Esophagus squamous epithelium (tissue), 5 donors: ENCODE data around the gene LDLR. TPM values are rescaled to one million over a fixed set of nuclear protein-coding genes. Genes with fewer than 3 reads are reported as not detected.

ENCODE experiments used
- DNase-seq: peaks from one replicate; lab custom pipeline; 2025; lab: John Stamatoyannopoulos, UW
- H3K27ac ChIP-seq, 4 donors: fragments of 200-600 bp; sonication (generic); one replicate each; pipeline ENCODE4 v1.5.1; 2016 to 2019; ENCODE audit warnings: mild to moderate bottlenecking in 1 of 4
- H3K27me3 ChIP-seq, 4 donors: fragments of 200-600 bp; sonication (generic); 1 replicate in 3 of 4; 2 replicates in 1 of 4; pipeline versions ENCODE4 v1.5.1 to v1.6.0; 2017 to 2021; ENCODE audit warnings: antibody characterized with exemption in 1 of 4
- H3K36me3 ChIP-seq, 3 donors: fragments of 200-600 bp; sonication (generic); one replicate each; pipeline ENCODE4 v1.5.1; 2016 to 2019
- H3K4me1 ChIP-seq, 3 donors: fragments of 200-600 bp; sonication (generic); one replicate each; pipeline ENCODE4 v1.5.1; 2017 to 2019
- H3K4me3 ChIP-seq, 4 donors: fragments of 200-600 bp; sonication (generic); 1 replicate in 3 of 4; 2 replicates in 1 of 4; pipeline ENCODE4 v1.5.1; 2016 to 2019; ENCODE audit warnings: mild to moderate bottlenecking in 2 of 4, moderate library complexity in 1 of 4
- H3K9me3 ChIP-seq, 3 donors: fragments of 200-600 bp; sonication (generic); one replicate each; pipeline ENCODE4 v1.5.1; 2016 to 2019
- POLR2A ChIP-seq, 4 donors: fragments of 450-650 bp; IDR thresholded peaks; one replicate each; pipeline ENCODE4 v1.6.1; 2017; ENCODE audit warnings: antibody characterized with exemption in 4 of 4, mild to moderate bottlenecking in 4 of 4, moderate library complexity in 3 of 4
- WGBS, 2 donors: methylation state at CpG; one replicate each; pipeline ENCODE4 v1.1.5; 2018; 5-methylcytosine and 5-hydroxymethylcytosine counted together
- intact Hi-C: fragments of 100-400 bp; cut with DNase I; formaldehyde crosslinking; loops from one replicate; pipeline ENCODE4 v1.15.0; 2022
- total RNA-seq, 4 donors: library from RNA; depleted of rRNA; stranded (reverse); fragments of >200 nt; gene quantifications; one replicate each; pipeline ENCODE4 v1.1.0, GENCODE V29; 2016
- TF ChIP-seq, protein P1 (sequence below), 6 experiments: fragments of 450-650 bp in 4 of 6; fragments of 200-600 bp in 2 of 6; sonication (generic) in 2 of 6; IDR thresholded peaks; one replicate each; pipeline ENCODE4 v1.5.1; 2016 to 2019; ENCODE audit warnings: antibody characterized with exemption in 6 of 6, mild to moderate bottlenecking in 4 of 6, moderate library complexity in 4 of 6
- donor health status: DM: yes; HTN: yes; CAD: no.

The LDLR gene
- total RNA-seq, 4 donors from 2014 or later: 58.9 to 207 (median 149) TPM

DNA sequence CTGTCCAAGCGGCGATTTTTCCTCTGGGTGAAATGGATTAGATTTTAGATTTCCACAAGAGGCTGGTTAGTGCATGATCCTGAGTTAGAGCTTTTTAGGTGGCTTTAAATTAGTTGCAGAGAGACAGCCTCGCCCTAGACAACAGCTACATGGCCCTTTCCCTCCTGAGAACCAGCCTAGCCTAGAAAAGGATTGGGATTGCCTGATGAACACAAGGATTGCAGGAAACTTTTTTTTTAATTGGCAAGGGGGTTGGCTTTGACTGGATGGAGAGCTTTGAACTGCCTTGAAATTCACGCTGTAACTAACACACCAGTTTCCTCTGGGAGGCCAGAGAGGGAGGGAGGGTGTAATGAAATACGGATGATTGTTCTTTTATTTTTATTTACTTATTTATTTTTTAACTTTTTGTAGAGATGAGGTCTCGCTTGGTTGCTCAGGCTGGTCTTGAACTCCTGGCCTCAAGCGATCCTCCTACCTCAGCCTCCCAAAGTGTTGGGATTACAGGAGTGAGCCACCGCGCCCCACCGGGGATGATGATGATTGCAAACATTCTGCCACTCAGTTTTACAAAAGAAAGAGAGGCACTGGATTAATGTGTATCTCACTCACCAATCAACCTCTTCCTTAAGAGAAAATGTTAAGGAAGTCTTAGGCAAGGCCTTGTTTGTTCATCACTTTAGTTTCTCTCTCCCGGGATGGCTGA lies 1.9 kb downstream of the LDLR start:
- no peak for DNase-seq
- intact Hi-C loops: no loop called here

DNA sequence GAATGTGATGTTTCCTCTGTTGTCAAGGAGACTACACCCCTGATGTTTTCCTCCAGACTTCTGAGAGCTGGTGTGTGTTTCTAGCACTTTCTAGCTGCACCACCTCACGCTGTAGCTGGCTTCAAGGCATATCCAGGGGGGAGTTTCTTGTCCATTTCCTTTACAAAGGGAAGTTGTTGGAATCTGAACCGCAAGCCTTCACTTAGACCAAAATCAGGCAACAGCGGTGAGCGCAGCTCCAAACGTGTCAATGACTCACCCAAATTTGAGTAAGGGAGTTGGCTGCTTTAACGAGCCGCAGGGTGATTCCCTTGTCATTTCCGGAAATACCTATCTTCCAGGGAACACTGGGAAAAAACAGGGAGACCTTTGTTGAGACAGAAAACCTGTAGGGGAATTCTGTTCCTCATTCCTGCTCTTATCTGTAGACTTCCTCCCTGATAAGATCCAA lies 2.5 kb downstream of the LDLR start:
- Histone ChIP-seq H3K27ac (peak overlapping the region; percentile 95 to 100 (median 99)), H3K9me3 (no peaks in the 10 kb centered on the region), H3K36me3 (peaks cover 0 to 24% (median 0%) of the 10 kb centered on the region in 3 donors), H3K4me3 (peak overlapping the region; percentile 61 to 92 (median 84)), H3K4me1 (peaks cover 47 to 88% (median 76%) of the 10 kb centered on the region in 3 donors), H3K27me3 (no peaks in the 10 kb centered on the region)
- intact Hi-C loops: no loop called here
- WGBS, 2 donors: 4 to 9% methylated on average over 7 to 8 of the region's 8 CpGs
- no peak for DNase-seq
- TF ChIP-seq, protein P1, sequence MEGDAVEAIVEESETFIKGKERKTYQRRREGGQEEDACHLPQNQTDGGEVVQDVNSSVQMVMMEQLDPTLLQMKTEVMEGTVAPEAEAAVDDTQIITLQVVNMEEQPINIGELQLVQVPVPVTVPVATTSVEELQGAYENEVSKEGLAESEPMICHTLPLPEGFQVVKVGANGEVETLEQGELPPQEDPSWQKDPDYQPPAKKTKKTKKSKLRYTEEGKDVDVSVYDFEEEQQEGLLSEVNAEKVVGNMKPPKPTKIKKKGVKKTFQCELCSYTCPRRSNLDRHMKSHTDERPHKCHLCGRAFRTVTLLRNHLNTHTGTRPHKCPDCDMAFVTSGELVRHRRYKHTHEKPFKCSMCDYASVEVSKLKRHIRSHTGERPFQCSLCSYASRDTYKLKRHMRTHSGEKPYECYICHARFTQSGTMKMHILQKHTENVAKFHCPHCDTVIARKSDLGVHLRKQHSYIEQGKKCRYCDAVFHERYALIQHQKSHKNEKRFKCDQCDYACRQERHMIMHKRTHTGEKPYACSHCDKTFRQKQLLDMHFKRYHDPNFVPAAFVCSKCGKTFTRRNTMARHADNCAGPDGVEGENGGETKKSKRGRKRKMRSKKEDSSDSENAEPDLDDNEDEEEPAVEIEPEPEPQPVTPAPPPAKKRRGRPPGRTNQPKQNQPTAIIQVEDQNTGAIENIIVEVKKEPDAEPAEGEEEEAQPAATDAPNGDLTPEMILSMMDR (IDR thresholded peaks at IDR 0.05): no peak
- peak in 3 of 4 donors; percentile 4 to 51 (median 39) for TF ChIP-seq POLR2A (IDR thresholded peaks at IDR 0.05)

More for the DNA sequence above, 1.9 kb downstream of the LDLR start:
- peaks cover 45 to 88% (median 72%) of the 10 kb centered on the region in 3 donors for H3K4me1 ChIP-seq
- 8 to 18% methylated on average over 9 of the region's 11 CpGs for whole genome bisulfite sequencing, 2 donors
- TF ChIP-seq POLR2A (IDR thresholded peaks at IDR 0.05): no peak
- TF ChIP-seq, protein P1 (IDR thresholded peaks at IDR 0.05): no peak
- peak overlapping the region; percentile 61 to 92 (median 84) for H3K4me3 ChIP-seq
- no peaks in the 10 kb centered on the region for H3K9me3 ChIP-seq
- peaks cover 0 to 19% (median 0%) of the 10 kb centered on the region in 3 donors for H3K36me3 ChIP-seq
- peak overlapping the region; percentile 95 to 100 (median 99) for H3K27ac ChIP-seq
- H3K27me3 ChIP-seq: no peaks in the 10 kb centered on the region

- WGBS, 2 donors: 4 to 9% methylated on average over 2 to 6 of the region's 6 CpGs
- Histone ChIP-seq H3K27me3 (no peaks in the 10 kb centered on the region), H3K27ac (peak overlapping the region; percentile 95 to 100 (median 99)), H3K4me1 (peaks cover 47 to 88% (median 78%) of the 10 kb centered on the region in 3 donors), H3K9me3 (no peaks in the 10 kb centered on the region), H3K4me3 (peak overlapping the region; percentile 61 to 92 (median 84)), H3K36me3 (peaks cover 0 to 27% (median 0%) of the 10 kb centered on the region in 3 donors)
- DNase-seq: no peak
- TF ChIP-seq, protein P1 (IDR thresholded peaks at IDR 0.05): no peak
- no peak for TF ChIP-seq POLR2A (IDR thresholded peaks at IDR 0.05)
- intact Hi-C loops: no loop called here
These were observed 2.9 kb downstream of the LDLR start for GRCh38 chr19:11092181-11092538.

DNA sequence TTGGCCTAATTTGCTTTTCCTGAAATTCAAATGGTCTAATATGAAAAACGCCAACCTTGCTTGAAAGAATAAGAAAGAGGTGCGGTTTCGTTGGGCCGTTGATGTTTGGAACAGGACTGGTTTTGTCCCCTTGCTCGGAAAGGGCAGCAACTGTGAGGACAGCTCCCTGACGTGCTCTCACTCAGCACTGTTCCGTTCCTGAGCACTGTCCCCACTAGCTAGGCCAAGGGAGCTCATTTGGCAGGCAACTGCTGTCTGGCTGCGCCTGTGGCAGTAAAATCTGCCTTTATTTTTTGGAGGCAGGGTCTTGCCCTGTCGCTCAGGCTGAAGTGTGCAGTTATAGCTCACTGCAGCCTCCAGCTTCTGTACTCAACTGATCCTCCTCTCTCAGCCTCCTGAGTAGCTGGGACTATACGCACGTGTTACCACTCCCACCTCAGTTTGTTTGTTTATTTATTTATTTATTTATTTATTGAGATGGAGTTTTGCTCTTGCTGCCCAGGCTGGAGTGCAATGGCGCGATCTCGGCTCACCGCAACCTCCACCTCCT lies 4.5 kb downstream of the LDLR start:
- peak overlapping the region in 1 of 4 donors; percentile 2 for H3K4me3 ChIP-seq
- intact Hi-C loops: no loop called here
- WGBS, 2 donors: 82 to 85% methylated on average over 11 to 15 of the region's 15 CpGs

More for the DNA sequence above, 4.5 kb downstream of the LDLR start:
- TF ChIP-seq POLR2A (IDR thresholded peaks at IDR 0.05): no peak
- TF ChIP-seq, protein P1 (IDR thresholded peaks at IDR 0.05): no peak
- H3K27ac ChIP-seq: peak overlapping the region; percentile 95 to 100 (median 99)
- no peak for DNase-seq
- H3K36me3 ChIP-seq: peaks cover 0 to 43% (median 0%) of the 10 kb centered on the region in 3 donors
- no peaks in the 10 kb centered on the region for H3K9me3 ChIP-seq
- peaks cover 42 to 90% (median 67%) of the 10 kb centered on the region in 3 donors for H3K4me1 ChIP-seq
- no peaks in the 10 kb centered on the region for H3K27me3 ChIP-seq
